A172 (cell line): ENCODE measurements around the gene FCN1. TPM values are rescaled to one million over a fixed set of nuclear protein-coding genes. Genes with fewer than 3 reads are reported as not detected.
A peak's percentile ranks its signal among the peaks of the same experiment; 100 is the strongest.
"Not testable (repeated sequence)": the region's sequence is repeated elsewhere in the genome, so short reads cannot be mapped to it uniquely, and the experiment has no call there.

Experiments
- DNase-seq: peaks from one replicate; pipeline ENCODE4 v3.0.0-alpha.2; 2015; ENCODE audit warnings: low spot score
- total RNA-seq: library from RNA; depleted of rRNA; stranded (reverse); fragments of >200 nt; shearing (Covaris generic); gene quantifications from 2 replicates; pipeline ENCODE4 v1.2.3, GENCODE V29; 2014

The FCN1 gene
- total RNA-seq, 1 experiment from 2014 or later, result not detected

GRCh38 chr9:134872482-134873231 lies 45.1 kb downstream of the FCN1 start:
- DNase-seq, result no peak

- no peak for DNase-seq
Measured at GRCh38 chr9:134871697-134872340, 45.9 kb downstream of the FCN1 start.

DNA sequence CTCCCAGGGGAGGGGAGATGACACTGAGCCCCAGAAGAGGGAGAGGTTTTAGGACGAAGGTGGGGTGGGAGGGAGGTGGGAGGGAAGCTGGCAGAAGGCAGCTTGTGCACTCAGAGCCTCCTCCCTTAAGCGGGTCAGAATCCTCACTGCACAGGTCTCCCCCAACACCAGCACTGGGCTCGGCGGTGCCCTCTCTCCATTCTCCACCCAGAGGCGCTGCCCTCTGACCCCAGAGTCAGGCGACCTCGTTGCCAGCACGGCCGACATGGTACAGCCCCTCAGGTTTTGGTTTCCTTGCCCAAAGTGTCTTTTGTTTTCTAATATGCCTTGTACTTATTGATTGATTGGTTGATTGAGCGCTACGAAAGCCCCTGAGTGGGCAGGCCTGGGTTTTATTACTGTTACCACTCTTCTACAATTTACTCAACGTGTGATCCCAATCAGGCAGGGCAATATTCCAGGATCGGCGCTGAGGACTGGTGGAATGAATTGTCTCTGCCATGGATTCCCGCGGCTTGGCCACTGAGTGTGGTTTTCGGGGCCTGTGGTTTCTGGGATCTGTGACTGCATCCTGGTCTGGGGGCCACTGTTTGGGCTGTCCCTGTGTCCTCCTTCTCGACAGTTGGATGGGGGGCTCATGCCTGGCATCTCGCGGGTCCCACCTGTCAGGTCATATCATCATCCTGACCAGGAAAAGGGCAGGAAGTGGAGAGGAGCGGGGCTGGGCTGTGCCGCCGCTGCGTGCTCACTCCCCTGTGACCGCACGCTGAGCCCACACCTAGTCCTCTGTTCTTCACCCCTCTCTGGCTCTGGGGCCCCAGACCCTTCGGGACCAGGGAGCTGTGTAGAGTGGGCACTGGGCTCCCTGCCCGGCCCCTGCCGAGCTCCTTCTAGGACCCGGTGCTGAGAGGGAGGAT lies 46.7 kb downstream of the FCN1 start:
- no peak for DNase-seq

GRCh38 chr9:134870301-134870694 lies 47.4 kb downstream of the FCN1 start:
- DNase-seq, result no peak

- DNase-seq, result no peak
Measured at GRCh38 chr9:134869554-134870300, 48.0 kb downstream of the FCN1 start.

DNA sequence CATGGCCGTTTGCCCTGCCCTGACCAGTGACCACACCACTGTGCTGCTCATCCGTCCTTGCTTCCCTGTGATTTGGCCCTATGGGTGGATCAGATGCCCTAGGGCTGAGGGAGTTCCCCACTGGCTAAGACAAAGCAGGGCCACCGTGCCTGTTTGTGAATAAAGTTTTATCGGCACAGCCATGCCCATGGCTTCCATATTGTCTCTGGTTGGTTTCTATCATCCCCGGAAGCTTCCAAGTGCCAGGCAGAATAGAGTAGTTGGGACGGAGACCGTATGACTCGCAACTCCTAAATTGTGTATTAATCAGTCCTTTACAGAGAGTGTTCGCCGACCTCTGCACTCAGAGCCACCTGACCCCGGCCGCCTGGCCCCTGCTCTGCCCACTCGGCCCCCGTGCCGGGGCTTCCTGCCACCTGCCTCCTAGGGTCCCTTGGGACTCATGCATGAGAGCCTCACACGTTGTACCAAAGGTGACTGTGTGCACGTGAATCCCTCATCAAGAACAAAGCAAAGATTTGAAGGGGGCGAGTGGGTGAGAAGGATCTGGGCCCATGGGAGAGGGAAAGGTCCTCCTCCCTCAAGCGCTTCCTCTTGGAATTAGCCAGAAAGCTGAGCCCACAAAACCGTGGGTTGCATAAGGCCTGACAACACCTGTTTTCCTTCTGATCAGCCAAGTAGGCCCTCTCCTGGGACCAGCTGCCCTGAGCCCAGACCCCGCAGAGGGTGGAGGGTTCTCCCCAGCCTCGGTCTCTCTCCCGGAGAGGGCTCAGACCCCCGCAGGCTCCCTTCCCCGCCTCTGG lies 48.8 kb downstream of the FCN1 start:
- DNase-seq, result no peak

DNA sequence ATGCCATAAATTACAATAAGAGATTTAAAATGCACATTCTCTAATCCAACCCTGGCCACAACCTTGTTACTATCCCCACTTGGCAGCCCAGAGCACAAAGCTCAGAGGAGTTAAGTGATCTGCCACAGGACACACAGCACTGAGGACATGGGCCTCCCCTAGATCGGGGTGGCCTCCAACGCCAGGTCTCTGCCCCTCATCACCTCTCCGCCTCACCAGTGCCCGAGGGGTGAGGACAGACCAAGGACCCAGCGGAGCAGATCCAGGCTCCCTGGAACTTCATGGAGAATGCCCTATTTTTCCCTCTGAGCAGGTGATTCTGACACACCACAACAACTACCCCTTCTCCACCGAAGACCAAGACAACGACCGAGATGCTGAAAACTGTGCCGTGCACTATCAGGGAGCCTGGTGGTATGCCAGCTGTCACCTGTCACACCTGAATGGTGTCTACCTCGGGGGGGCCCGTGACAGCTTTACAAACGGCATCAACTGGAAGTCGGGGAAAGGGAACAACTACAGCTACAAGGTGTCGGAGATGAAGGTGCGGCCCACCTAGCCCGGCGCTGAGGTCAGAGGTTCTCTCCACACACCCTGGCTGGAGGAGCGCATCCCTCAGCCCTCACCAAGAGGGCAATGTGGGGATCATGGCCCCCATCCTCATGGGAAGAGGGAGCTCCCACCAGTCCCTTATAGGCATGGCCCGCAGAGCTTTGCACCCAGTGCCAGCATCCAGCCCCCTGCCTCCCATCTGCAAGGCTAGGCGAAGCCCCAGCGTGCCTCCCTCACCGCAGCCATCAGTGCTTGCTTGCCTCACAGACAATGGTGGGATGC lies 49.6 kb downstream of the FCN1 start:
- DNase-seq, result no peak

- no peak for DNase-seq
Measured at GRCh38 chr9:134864821-134865190, 52.9 kb downstream of the FCN1 start.

- no peak for DNase-seq
Measured at GRCh38 chr9:134863941-134864820, 53.5 kb downstream of the FCN1 start.

DNA sequence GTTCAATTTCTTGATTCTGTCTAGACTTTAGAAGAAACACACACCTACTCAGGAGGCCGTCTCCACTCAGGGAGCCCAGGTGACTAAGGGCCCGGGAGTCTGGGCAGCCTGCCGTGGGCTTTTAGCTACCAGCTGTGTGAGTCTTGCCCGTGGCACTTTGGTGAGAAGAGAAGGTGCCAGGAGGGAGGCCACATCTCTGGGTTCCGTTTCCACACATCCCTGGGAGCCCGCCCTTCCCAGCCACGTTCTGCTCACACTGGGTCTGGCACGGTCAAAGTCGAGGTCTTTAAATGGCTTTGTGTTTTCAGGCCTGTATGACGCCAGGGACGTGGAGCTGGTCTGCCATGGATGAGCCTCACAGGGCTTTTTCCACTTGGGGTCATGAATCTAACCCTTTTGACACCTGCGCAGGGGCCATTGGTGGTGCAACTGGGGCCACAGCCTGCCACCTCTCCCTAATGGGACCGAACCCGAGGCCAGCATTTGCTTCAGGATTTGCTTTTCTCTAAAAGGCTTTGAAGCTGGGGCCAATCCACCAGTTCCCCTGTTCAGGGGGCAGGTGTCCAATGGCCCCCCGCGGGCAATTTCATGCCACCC lies 54.3 kb downstream of the FCN1 start:
- peak; percentile 71 for DNase-seq

GRCh38 chr9:134861595-134862334 lies 55.9 kb downstream of the FCN1 start:
- no peak for DNase-seq

DNA sequence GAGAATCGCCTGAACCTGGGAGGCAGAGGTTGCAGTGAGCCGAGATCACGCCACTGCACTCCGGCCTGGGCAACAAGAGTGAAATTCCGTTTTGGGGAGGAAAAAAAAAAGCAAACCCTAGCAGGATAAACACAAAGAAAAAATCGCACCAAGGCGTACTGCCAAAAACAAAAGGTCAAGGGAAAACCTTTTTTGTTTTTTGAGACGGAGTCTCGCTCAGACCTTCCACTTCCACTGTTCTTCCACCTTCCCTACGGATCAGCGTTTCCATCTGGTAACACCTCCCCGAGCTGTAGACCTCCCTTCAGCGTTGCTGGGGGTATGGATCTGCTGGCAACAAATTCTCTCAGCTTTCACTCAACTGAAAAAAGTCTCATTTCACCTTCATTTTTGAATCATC lies 57.2 kb downstream of the FCN1 start:
- DNase-seq, result no peak

GRCh38 chr9:134858051-134858841 lies 59.5 kb downstream of the FCN1 start:
- DNase-seq, result peak; percentile 92

DNA sequence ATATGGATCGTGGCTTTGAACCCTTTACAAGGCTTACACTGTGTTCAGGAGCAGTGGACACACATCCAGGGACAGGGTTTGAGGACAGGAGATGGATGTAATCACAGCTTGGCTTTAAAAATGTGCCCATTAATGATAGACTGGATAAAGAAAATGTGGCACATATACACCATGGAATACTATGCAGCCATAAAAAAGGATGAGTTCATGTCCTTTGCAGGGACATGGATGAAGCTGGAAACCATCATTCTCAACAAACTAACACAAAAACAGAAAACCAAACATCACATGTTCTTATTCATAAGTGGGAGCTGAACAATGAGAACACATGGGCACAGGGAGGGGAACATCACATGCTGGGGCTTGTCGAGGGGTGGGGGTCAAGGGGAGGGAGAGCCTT lies 60.3 kb downstream of the FCN1 start:
- DNase-seq, result not testable (repeated sequence)

GRCh38 chr9:134855900-134856377 lies 61.8 kb downstream of the FCN1 start:
- no peak for DNase-seq
